Activated naive CD8-positive, alpha-beta T cell treated with anti-CD3 and anti-CD28 coated beads for 36 hours (primary cell): ENCODE results near the gene CCDC194. TPM values are rescaled to one million over a fixed set of nuclear protein-coding genes. Genes with fewer than 3 reads are reported as not detected.

Experiments
- DNase-seq: peaks from one replicate; pipeline ENCODE4 v3.0.0; 2021
- H3K27ac Mint-ChIP-seq: one replicate; pipeline ENCODE4 v1.8.0; 2022; ENCODE audit warnings: mild to moderate bottlenecking, moderate library complexity, mixed read lengths
- H3K27me3 Mint-ChIP-seq: one replicate; pipeline ENCODE4 v1.8.0; 2022; ENCODE audit warnings: mild to moderate bottlenecking, mixed read lengths
- H3K36me3 Mint-ChIP-seq: one replicate; pipeline ENCODE4 v1.8.0; 2021; ENCODE audit warnings: mild to moderate bottlenecking, mixed read lengths
- H3K4me1 Mint-ChIP-seq: one replicate; pipeline ENCODE4 v1.8.0; 2021; ENCODE audit warnings: mixed read lengths
- H3K4me3 Mint-ChIP-seq: one replicate; pipeline ENCODE4 v1.8.0; 2022; ENCODE audit warnings: mild to moderate bottlenecking, moderate library complexity, mixed read lengths
- H3K9me3 Mint-ChIP-seq: one replicate; pipeline ENCODE4 v1.8.0; 2022; ENCODE audit warnings: mixed read lengths
- total RNA-seq, 2 experiments: library from RNA; stranded (reverse); gene quantifications; one replicate each; pipeline ENCODE4 v1.2.3, GENCODE V29; 2021

Gene CCDC194
- total RNA-seq, 2 experiments from 2014 or later, result 0.96 to 1.6 TPM

DNA sequence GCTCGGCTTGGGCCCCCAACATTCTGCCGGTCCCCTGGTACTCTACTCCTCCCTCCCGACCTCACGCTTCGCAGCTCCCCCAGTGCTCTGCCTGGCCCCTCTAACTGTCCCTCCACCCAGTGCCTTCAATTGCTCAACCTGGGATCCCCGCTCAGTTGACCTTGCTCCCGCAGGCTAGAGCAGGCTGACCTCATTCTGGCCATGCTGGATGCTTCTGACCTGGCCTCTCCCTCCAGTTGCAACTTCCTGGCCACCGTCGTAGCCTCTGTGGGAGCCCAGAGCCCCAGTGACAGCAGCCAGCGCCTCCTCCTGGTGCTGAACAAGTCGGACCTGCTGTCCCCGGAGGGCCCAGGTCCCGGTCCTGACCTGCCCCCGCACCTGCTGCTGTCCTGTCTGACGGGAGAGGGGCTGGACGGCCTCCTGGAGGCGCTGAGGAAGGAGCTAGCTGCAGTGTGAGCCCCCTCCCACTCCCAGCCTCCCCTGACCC lies 53.1 kb downstream of the CCDC194 start:
- Mint-ChIP-seq H3K4me1 (peaks cover 11% of the 10 kb centered on the region), H3K27me3 (no peaks in the 10 kb centered on the region), H3K4me3 (no peak overlapping the region), H3K36me3 (peaks cover 6% of the 10 kb centered on the region), H3K9me3 (no peaks in the 10 kb centered on the region), H3K27ac (no peak overlapping the region)
- no peak for DNase-seq

Other genes with a start within 250 kb of the CCDC194 start
- 10 to 100 TPM; 26.5 to 27.1 TPM for gene USE1, start 178.8 kb downstream of the CCDC194 start, total RNA-seq
- gene OCEL1, start 168.0 kb downstream of the CCDC194 start, total RNA-seq, result 10 to 100 TPM; 11.9 to 12.6 TPM
- gene NR2F6, start 148.3 kb downstream of the CCDC194 start, total RNA-seq, result 1 to 10 TPM; 6.9 to 7.1 TPM
- gene USHBP1, start 129.5 kb downstream of the CCDC194 start, total RNA-seq, result not detected
- 100 to 1,000 TPM; 107 to 112 TPM for gene BABAM1, start 126.8 kb downstream of the CCDC194 start, total RNA-seq
- gene ANKLE1, start 112.3 kb downstream of the CCDC194 start, total RNA-seq, result 10 to 100 TPM; 22.9 to 23.2 TPM
- 1 to 10 TPM; 4.1 to 4.9 TPM for gene ABHD8, start 90.8 kb downstream of the CCDC194 start, total RNA-seq
- 100 to 1,000 TPM; 122 to 128 TPM for gene MRPL34, start 88.3 kb downstream of the CCDC194 start, total RNA-seq
- gene DDA1, start 84.6 kb downstream of the CCDC194 start, total RNA-seq, result 10 to 100 TPM; 41.0 to 43.6 TPM
- gene ANO8, start 59.3 kb downstream of the CCDC194 start, total RNA-seq, result 1 to 10 TPM; 2.5 to 2.7 TPM
- gene GTPBP3, start 56.6 kb downstream of the CCDC194 start, total RNA-seq, result 10 to 100 TPM; 49.0 to 49.6 TPM
- not detected for gene PLVAP, start 16.9 kb downstream of the CCDC194 start, total RNA-seq
- gene BST2, start 11.4 kb upstream of the CCDC194 start, total RNA-seq, result 10 to 100 TPM; 92.6 to 98.6 TPM
- 10 to 100 TPM; 26.4 to 27.4 TPM for gene MVB12A, start 25.9 kb upstream of the CCDC194 start, total RNA-seq
- not detected for gene TMEM221, start 54.5 kb upstream of the CCDC194 start, total RNA-seq
- gene NXNL1, start 66.7 kb upstream of the CCDC194 start, total RNA-seq, result not detected
- gene SLC27A1, start 76.3 kb upstream of the CCDC194 start, total RNA-seq, result 1 to 10 TPM; 2.6 to 2.8 TPM
- 10 to 100 TPM; 55.0 to 58.4 TPM for gene PGLS, start 117.5 kb upstream of the CCDC194 start, total RNA-seq
- gene COLGALT1, start 161.5 kb upstream of the CCDC194 start, total RNA-seq, result 10 to 100 TPM; 78.9 to 80.1 TPM